ENCODE data around the gene STARD10.
"Not testable (repeated sequence)": the region's sequence is repeated elsewhere in the genome, so short reads cannot be mapped to it uniquely, and the experiment has no call there.

The STARD10 gene

GRCh38 chr11:72805216-72805615, 11.4 kb upstream of the STARD10 start:
- TF ChIP-seq CTCF (IDR thresholded peaks at IDR 0.05; ENCODE audit: control insufficient read depth, extremely low read depth, insufficient read depth): no peak

GRCh38 chr11:72802822-72803221, 9.0 kb upstream of the STARD10 start:
- DNase-seq (ENCODE audit: low read depth): no peak
- no peak overlapping the region for H3K4me3 ChIP-seq (ENCODE audit: low read depth, low read length)
- TF ChIP-seq CTCF (IDR thresholded peaks at IDR 0.05; ENCODE audit: control insufficient read depth, extremely low read depth, insufficient read depth): no peak

More at GRCh38 chr11:72805216-72805615, 11.4 kb upstream of the STARD10 start:
- no peak for DNase-seq (ENCODE audit: low read depth)
- H3K4me3 ChIP-seq (ENCODE audit: low read depth, low read length): no peak overlapping the region

GRCh38 chr11:72799441-72799840, 5.6 kb upstream of the STARD10 start:
- TF ChIP-seq CTCF (IDR thresholded peaks at IDR 0.05; ENCODE audit: control insufficient read depth, extremely low read depth, insufficient read depth): no peak
- H3K4me3 ChIP-seq (ENCODE audit: low read depth, low read length): no peak overlapping the region
- no peak for DNase-seq (ENCODE audit: low read depth)

- DNase-seq (ENCODE audit: low read depth): no peak
- no peak overlapping the region for H3K4me3 ChIP-seq (ENCODE audit: low read depth, low read length)
- TF ChIP-seq CTCF (IDR thresholded peaks at IDR 0.05; ENCODE audit: control insufficient read depth, extremely low read depth, insufficient read depth): no peak
Observed at GRCh38 chr11:72798361-72798760, 4.5 kb upstream of the STARD10 start.

GRCh38 chr11:72793076-72793424, 797 bp downstream of the STARD10 start:
- DNase-seq (ENCODE audit: low read depth): no peak
- TF ChIP-seq CTCF (IDR thresholded peaks at IDR 0.05; ENCODE audit: control insufficient read depth, extremely low read depth, insufficient read depth): no peak
- H3K4me3 ChIP-seq (ENCODE audit: low read depth, low read length): peak overlapping the region; percentile 71

GRCh38 chr11:72792437-72793021, 1.3 kb downstream of the STARD10 start:
- TF ChIP-seq CTCF (IDR thresholded peaks at IDR 0.05; ENCODE audit: control insufficient read depth, extremely low read depth, insufficient read depth): no peak
- H3K4me3 ChIP-seq (ENCODE audit: low read depth, low read length): no peak overlapping the region
- DNase-seq (ENCODE audit: low read depth): no peak

GRCh38 chr11:72791228-72791627, 2.6 kb downstream of the STARD10 start:
- DNase-seq (ENCODE audit: low read depth); H3K4me3 ChIP-seq (ENCODE audit: low read depth, low read length): not testable (repeated sequence)

All from LNCaP clone FGC (cell line).